ENCODE measurements around the gene KRT72. TPM values are rescaled to one million over a fixed set of nuclear protein-coding genes. Genes with fewer than 3 reads are reported as not detected.
A peak's percentile ranks its signal among the peaks of the same experiment; 100 is the strongest.

KRT72 gene
- total RNA-seq, 1 donor from 2014 or later, result not detected

DNA sequence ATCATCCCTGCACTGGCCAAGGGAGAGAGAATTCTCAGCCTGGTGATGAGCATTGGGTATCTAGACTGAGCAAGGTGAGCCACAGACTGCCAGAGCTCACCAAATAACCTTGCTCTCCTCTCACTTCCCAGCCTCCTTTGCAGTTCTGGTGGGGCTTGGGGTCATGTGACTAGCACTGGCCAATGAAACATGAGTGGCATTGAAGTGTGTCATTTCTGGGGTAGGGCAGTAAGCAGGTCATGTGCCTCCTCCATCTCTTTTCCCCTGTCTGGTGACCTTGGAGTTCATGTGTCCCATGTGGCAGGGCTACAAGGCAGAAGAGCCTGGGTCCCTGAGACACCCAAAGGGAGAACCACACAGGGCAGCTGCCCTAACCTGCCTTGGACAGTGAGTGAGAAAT is 3.6 kb upstream of the KRT72 start:
- H3K4me1 Mint-ChIP-seq (ENCODE audit: unreplicated experiment), result no peaks in the 10 kb centered on the region
- no peaks in the 10 kb centered on the region for H3K9me3 Mint-ChIP-seq (ENCODE audit: unreplicated experiment)
- H3K4me3 Mint-ChIP-seq (ENCODE audit: unreplicated experiment), result no peak overlapping the region
- TF ChIP-seq, protein P1, sequence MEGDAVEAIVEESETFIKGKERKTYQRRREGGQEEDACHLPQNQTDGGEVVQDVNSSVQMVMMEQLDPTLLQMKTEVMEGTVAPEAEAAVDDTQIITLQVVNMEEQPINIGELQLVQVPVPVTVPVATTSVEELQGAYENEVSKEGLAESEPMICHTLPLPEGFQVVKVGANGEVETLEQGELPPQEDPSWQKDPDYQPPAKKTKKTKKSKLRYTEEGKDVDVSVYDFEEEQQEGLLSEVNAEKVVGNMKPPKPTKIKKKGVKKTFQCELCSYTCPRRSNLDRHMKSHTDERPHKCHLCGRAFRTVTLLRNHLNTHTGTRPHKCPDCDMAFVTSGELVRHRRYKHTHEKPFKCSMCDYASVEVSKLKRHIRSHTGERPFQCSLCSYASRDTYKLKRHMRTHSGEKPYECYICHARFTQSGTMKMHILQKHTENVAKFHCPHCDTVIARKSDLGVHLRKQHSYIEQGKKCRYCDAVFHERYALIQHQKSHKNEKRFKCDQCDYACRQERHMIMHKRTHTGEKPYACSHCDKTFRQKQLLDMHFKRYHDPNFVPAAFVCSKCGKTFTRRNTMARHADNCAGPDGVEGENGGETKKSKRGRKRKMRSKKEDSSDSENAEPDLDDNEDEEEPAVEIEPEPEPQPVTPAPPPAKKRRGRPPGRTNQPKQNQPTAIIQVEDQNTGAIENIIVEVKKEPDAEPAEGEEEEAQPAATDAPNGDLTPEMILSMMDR (IDR thresholded peaks at IDR 0.05), result no peak
- H3K36me3 Mint-ChIP-seq (ENCODE audit: unreplicated experiment), result no peaks in the 10 kb centered on the region
- peaks cover 74% of the 10 kb centered on the region for H3K27me3 Mint-ChIP-seq (ENCODE audit: unreplicated experiment)
- no peak overlapping the region for H3K27ac Mint-ChIP-seq (ENCODE audit: unreplicated experiment)
- DNase-seq (ENCODE audit: extremely low spot score, unreplicated experiment), result peak; percentile 53

DNA sequence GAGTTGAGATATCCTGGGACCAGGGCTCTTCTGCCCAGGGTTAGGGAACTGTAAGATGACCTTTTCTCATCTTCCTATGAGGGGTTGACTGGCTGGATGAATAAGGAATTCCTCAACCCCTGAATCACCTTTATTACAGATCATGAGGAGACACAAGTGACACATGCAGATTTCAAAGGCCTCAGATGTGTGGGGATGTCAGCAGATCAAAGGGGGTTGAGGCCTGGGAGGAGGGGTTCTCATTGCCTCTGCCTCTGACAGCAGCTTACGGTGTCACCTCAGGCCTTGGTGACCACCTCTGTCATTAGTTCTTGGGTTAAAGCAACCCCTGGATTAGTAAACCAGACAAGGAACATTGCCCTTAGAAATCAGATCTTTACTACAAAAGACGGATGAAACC is 2.1 kb upstream of the KRT72 start:
- Mint-ChIP-seq H3K27me3 (ENCODE audit: unreplicated experiment) (peaks cover 75% of the 10 kb centered on the region), H3K27ac (ENCODE audit: unreplicated experiment) (no peak overlapping the region), H3K36me3 (ENCODE audit: unreplicated experiment) (no peaks in the 10 kb centered on the region), H3K4me1 (ENCODE audit: unreplicated experiment) (no peaks in the 10 kb centered on the region), H3K4me3 (ENCODE audit: unreplicated experiment) (no peak overlapping the region), H3K9me3 (ENCODE audit: unreplicated experiment) (no peaks in the 10 kb centered on the region)
- DNase-seq (ENCODE audit: extremely low spot score, unreplicated experiment), result no peak
- TF ChIP-seq, protein P1 (IDR thresholded peaks at IDR 0.05), result no peak

DNA sequence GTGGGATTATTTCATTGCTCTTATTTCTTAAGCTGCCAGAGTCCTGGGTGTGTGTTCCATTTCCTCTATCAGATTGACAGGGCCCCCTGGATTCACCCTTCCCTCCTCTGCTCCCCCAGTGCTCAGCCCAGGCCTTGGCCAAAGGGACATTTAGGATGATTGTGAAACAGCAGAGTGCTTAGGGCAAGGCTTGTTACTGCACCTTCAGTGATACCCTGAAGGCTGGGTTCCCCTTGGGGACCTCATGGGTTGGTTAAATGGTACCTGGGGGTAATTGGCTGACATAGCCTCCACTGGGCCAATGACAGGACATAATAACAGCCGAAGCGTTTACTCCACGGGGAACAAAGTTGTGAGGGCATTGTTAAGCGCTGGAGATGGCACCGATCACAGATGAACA is 1.3 kb upstream of the KRT72 start:
- Mint-ChIP-seq H3K27ac (ENCODE audit: unreplicated experiment) (no peak overlapping the region), H3K27me3 (ENCODE audit: unreplicated experiment) (peaks cover 76% of the 10 kb centered on the region), H3K4me3 (ENCODE audit: unreplicated experiment) (no peak overlapping the region), H3K4me1 (ENCODE audit: unreplicated experiment) (no peaks in the 10 kb centered on the region), H3K36me3 (ENCODE audit: unreplicated experiment) (no peaks in the 10 kb centered on the region), H3K9me3 (ENCODE audit: unreplicated experiment) (no peaks in the 10 kb centered on the region)
- TF ChIP-seq, protein P1 (IDR thresholded peaks at IDR 0.05), result no peak
- peak; percentile 66 for DNase-seq (ENCODE audit: extremely low spot score, unreplicated experiment)

DNA sequence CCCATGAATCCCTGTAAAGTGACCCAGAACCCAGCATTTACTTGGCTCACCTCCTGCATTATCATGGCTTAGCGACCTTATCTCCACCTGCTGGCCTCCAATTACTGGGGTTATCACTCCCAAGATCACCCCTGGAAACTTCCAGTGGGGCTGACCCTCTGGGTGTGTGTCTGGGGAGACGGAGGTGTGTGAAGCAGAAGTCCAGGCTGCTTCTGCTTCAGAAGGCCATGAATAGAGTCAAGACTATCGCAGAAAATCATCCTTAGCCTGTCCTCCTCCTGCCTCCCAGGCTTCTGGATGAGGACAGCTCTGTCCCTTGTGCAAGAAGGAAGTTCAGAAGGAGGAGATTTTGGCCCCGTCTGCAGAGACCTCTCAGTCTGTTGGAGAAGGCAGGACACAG is 408 bp upstream of the KRT72 start:
- no peaks in the 10 kb centered on the region for H3K36me3 Mint-ChIP-seq (ENCODE audit: unreplicated experiment)
- DNase-seq (ENCODE audit: extremely low spot score, unreplicated experiment), result peak; percentile 40
- H3K27me3 Mint-ChIP-seq (ENCODE audit: unreplicated experiment), result peaks cover 73% of the 10 kb centered on the region
- H3K4me1 Mint-ChIP-seq (ENCODE audit: unreplicated experiment), result no peaks in the 10 kb centered on the region
- no peak overlapping the region for H3K4me3 Mint-ChIP-seq (ENCODE audit: unreplicated experiment)
- H3K9me3 Mint-ChIP-seq (ENCODE audit: unreplicated experiment), result no peaks in the 10 kb centered on the region
- TF ChIP-seq, protein P1 (IDR thresholded peaks at IDR 0.05), result no peak
- no peak overlapping the region for H3K27ac Mint-ChIP-seq (ENCODE audit: unreplicated experiment)

DNA sequence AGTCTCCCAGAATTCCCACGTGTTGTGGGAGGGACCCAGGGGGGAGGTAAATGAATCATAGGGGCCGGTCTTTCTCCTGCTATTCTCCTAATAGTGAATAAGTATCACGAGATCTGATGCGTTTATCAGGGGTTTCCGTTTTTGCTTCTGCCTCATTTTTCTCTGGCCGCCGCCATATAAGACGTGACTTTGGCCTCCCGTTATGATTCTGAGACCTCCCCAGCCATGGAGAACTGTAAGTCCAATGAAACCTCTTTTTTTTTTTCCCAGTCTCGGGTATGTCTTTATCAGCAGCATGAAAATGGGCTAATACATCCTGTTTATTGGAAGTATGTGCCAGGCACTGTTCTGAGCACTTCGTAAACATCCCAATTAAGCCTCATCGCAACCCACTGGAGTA is 788 bp downstream of the KRT72 start:
- H3K27me3 Mint-ChIP-seq (ENCODE audit: unreplicated experiment), result peaks cover 70% of the 10 kb centered on the region
- no peaks in the 10 kb centered on the region for H3K9me3 Mint-ChIP-seq (ENCODE audit: unreplicated experiment)
- no peak overlapping the region for H3K27ac Mint-ChIP-seq (ENCODE audit: unreplicated experiment)
- H3K4me1 Mint-ChIP-seq (ENCODE audit: unreplicated experiment), result no peaks in the 10 kb centered on the region
- DNase-seq (ENCODE audit: extremely low spot score, unreplicated experiment), result peak; percentile 17
- no peaks in the 10 kb centered on the region for H3K36me3 Mint-ChIP-seq (ENCODE audit: unreplicated experiment)
- H3K4me3 Mint-ChIP-seq (ENCODE audit: unreplicated experiment), result no peak overlapping the region
- TF ChIP-seq, protein P1 (IDR thresholded peaks at IDR 0.05), result no peak

Measured in osteocyte (in vitro differentiated cells).